Measurements from ENCODE around the gene ELAVL2.

Gene ELAVL2

GRCh38 chr9:23842565-23843129, 16.6 kb upstream of the ELAVL2 start:
- peak; percentile 29 for TF ChIP-seq CTCF (IDR thresholded peaks at IDR 0.05; ENCODE audit: insufficient read depth, missing control alignments)
- no peak for FAIRE-seq
- no peak for DNase-seq (ENCODE audit: insufficient read length, low spot score)

- DNase-seq (ENCODE audit: insufficient read length, low spot score) (no peak), FAIRE-seq (no peak)
- TF ChIP-seq CTCF (IDR thresholded peaks at IDR 0.05; ENCODE audit: insufficient read depth, missing control alignments): no peak
These were observed 15.3 kb upstream of the ELAVL2 start for GRCh38 chr9:23841304-23841703.

- no peak for DNase-seq (ENCODE audit: insufficient read length, low spot score)
- TF ChIP-seq CTCF (IDR thresholded peaks at IDR 0.05; ENCODE audit: insufficient read depth, missing control alignments): no peak
- FAIRE-seq: no peak
These were observed 11.0 kb upstream of the ELAVL2 start for GRCh38 chr9:23837038-23837437.

GRCh38 chr9:23830929-23831730, 5.1 kb upstream of the ELAVL2 start:
- DNase-seq (ENCODE audit: insufficient read length, low spot score): no peak
- FAIRE-seq: no peak
- TF ChIP-seq CTCF (IDR thresholded peaks at IDR 0.05; ENCODE audit: insufficient read depth, missing control alignments): no peak

- no peak for DNase-seq (ENCODE audit: insufficient read length, low spot score)
- TF ChIP-seq CTCF (IDR thresholded peaks at IDR 0.05; ENCODE audit: insufficient read depth, missing control alignments): no peak
- no peak for FAIRE-seq
These were observed 4.4 kb upstream of the ELAVL2 start for GRCh38 chr9:23830476-23830805.

GRCh38 chr9:23829580-23830475, 3.8 kb upstream of the ELAVL2 start:
- DNase-seq (ENCODE audit: insufficient read length, low spot score) (no peak), FAIRE-seq (no peak)
- no peak for TF ChIP-seq CTCF (IDR thresholded peaks at IDR 0.05; ENCODE audit: insufficient read depth, missing control alignments)

Data from D721Med (cell line).